HepG2 (cell line): ENCODE results near the gene SMPD3. TPM values are rescaled to one million over a fixed set of nuclear protein-coding genes. Genes with fewer than 3 reads are reported as not detected.

Experiments used
- ARID5B ChIP-seq: IDR thresholded peaks from 2 replicates; pipeline ENCODE4 v1.4.0; 2020; ENCODE audit warnings: mild to moderate bottlenecking, missing genetic modification reagents
- EZH2 ChIP-seq: conservative IDR thresholded peaks from 2 replicates; pipeline ENCODE4 v1.6.1; 2012; ENCODE audit warnings: mild to moderate bottlenecking, low read depth, low read length, moderate library complexity
- NFYB ChIP-seq: sonication (generic); formaldehyde crosslinking; IDR thresholded peaks from 2 replicates; pipeline ENCODE4 v1.4.0; 2020; ENCODE audit warnings: missing genetic modification reagents
- POLR2A ChIP-seq, 2 experiments: IDR thresholded peaks; 2 replicates each; pipeline ENCODE4 v1.6.1; 2011; ENCODE audit warnings: low read depth in 2 of 2, low read length in 2 of 2, mild to moderate bottlenecking in 1 of 2, moderate library complexity in 1 of 2; ENCODE audit not compliant: insufficient read depth in 1 of 2
- RAD51 ChIP-seq: fragments of 450-650 bp; IDR thresholded peaks from 2 replicates; pipeline ENCODE4 v1.6.1; 2016; ENCODE audit warnings: borderline replicate concordance
- REST ChIP-seq, 2 experiments: IDR thresholded peaks; 2 replicates each; pipeline ENCODE4 v1.6.1; 2011 to 2012; ENCODE audit warnings: low read length in 2 of 2, borderline replicate concordance in 1 of 2, low read depth in 1 of 2, mild to moderate bottlenecking in 1 of 2, moderate library complexity in 1 of 2
- ZBTB20 ChIP-seq: sonication (generic); formaldehyde crosslinking; IDR thresholded peaks from 2 replicates; pipeline ENCODE4 v1.8.1; 2023; ENCODE audit warnings: missing genetic modification reagents, low read depth, mild to moderate bottlenecking, borderline replicate concordance
- ZNF318 ChIP-seq: sonication (generic); formaldehyde crosslinking; IDR thresholded peaks from 2 replicates; pipeline ENCODE4 v1.4.0; 2020; ENCODE audit warnings: mild to moderate bottlenecking, missing genetic modification reagents
- ZNF816 ChIP-seq: sonication (generic); formaldehyde crosslinking; IDR thresholded peaks from 2 replicates; pipeline ENCODE4 v1.8.0; 2022; ENCODE audit warnings: missing genetic modification reagents, mild to moderate bottlenecking, borderline replicate concordance
- polyA plus RNA-seq, 8 experiments: library from polyadenylated mRNA; depleted of rRNA in 3 of 8; stranded (reverse) in 7 of 8; unstranded in 1 of 8; fragments of >200 nt; fragmentation: Illumina TruSeq in 4 of 8; extraction: Trizol in 4 of 8; gene quantifications; 2 replicates each; pipeline versions ENCODE4 v1.2.1 to v1.2.3, GENCODE V29; 2011 to 2016; ENCODE audit warnings: low read depth in 4 of 8, missing spikeins in 1 of 8, mixed read lengths in 1 of 8; ENCODE audit not compliant: insufficient read depth in 1 of 8
- total RNA-seq, 5 experiments: library from RNA; depleted of rRNA; stranded (reverse); fragments of >200 nt; fragmentation: Illumina TruSeq; extraction: Trizol; gene quantifications; 2 replicates each; pipeline ENCODE4 v1.2.3, GENCODE V29; 2016; ENCODE audit warnings: low read depth in 1 of 5

Gene SMPD3
- total and polyA plus RNA-seq, 2 of the 13 experiments (the other 11 are each of a cell fraction or from before 2014, with no cell fraction given) = 0.07 to 0.32 TPM

- TF ChIP-seq ARID5B = no peak
- peak; percentile 90 for TF ChIP-seq NFYB (CRISPR knock-in tag)
- TF ChIP-seq EZH2 = no peak
- no peak for TF ChIP-seq ZNF816 (CRISPR knock-in tag)
- TF ChIP-seq POLR2A (IDR thresholded peaks at IDR 0.05; ENCODE audit: insufficient read depth in 1 of 2, low read depth in 2 of 2, low read length in 2 of 2) = no peak
- TF ChIP-seq ZBTB20 = no peak
- peak; percentile 88; the same call in 1 of the 2 replicates for TF ChIP-seq RAD51
- no peak for TF ChIP-seq REST (IDR thresholded peaks at IDR 0.05; ENCODE audit: borderline replicate concordance in 1 of 2, low read depth in 1 of 2, low read length in 2 of 2)
- TF ChIP-seq ZNF318 (CRISPR knock-in tag) = no peak
Measured at GRCh38 chr16:68381363-68381724, 67.0 kb downstream of the SMPD3 start (continued).
